ENCODE measurements around the gene CTAGE9. TPM values are rescaled to one million over a fixed set of nuclear protein-coding genes. Genes with fewer than 3 reads are reported as not detected.

CTAGE9 gene
- total RNA-seq, 1 experiment from 2014 or later: not detected

GRCh38 chr6:131682442-131682841, 28.4 kb downstream of the CTAGE9 start:
- CTCF ChIA-PET: no interaction called here
- Histone ChIP-seq H3K27ac (ENCODE audit: low read length) (no peak overlapping the region), H3K27me3 (ENCODE audit: low read length) (no peaks in the 10 kb centered on the region), H3K79me2 (ENCODE audit: low read length) (no peaks in the 10 kb centered on the region), H3K4me3 (ENCODE audit: low read length) (no peak overlapping the region), H3K4me1 (ENCODE audit: insufficient read depth, low read length) (no peaks in the 10 kb centered on the region; the same call in 1 of the 2 replicates), H2AFZ (ENCODE audit: low read length) (no peak overlapping the region), H3K9me3 (ENCODE audit: low read length) (no peaks in the 10 kb centered on the region), H3F3A (ENCODE audit: low read length, unreplicated experiment) (no peaks in the 10 kb centered on the region), H3K9me2 (replicated peaks; ENCODE audit: low read length) (no peaks in the 10 kb centered on the region), H3K4me2 (ENCODE audit: low read length) (no peak overlapping the region), H3K9ac (ENCODE audit: low read length) (no peak overlapping the region), H4K20me1 (ENCODE audit: low read length) (no peaks in the 10 kb centered on the region), H3K36me3 (ENCODE audit: low read depth, low read length) (no peaks in the 10 kb centered on the region)
- no TSS peak for BruUV-seq (replicated peaks)
- peak; percentile 70 for ATAC-seq
- intact Hi-C loops (cut with micrococcal nuclease): no loop called here
- no peak for TF ChIP-seq EZH2phosphoT487 (IDR thresholded peaks at IDR 0.05; ENCODE audit: borderline replicate concordance, low read length)
- no peak for TF ChIP-seq EZH2 (IDR thresholded peaks at IDR 0.05; ENCODE audit: low read length, unreplicated experiment)
- TF ChIP-seq, protein P1, sequence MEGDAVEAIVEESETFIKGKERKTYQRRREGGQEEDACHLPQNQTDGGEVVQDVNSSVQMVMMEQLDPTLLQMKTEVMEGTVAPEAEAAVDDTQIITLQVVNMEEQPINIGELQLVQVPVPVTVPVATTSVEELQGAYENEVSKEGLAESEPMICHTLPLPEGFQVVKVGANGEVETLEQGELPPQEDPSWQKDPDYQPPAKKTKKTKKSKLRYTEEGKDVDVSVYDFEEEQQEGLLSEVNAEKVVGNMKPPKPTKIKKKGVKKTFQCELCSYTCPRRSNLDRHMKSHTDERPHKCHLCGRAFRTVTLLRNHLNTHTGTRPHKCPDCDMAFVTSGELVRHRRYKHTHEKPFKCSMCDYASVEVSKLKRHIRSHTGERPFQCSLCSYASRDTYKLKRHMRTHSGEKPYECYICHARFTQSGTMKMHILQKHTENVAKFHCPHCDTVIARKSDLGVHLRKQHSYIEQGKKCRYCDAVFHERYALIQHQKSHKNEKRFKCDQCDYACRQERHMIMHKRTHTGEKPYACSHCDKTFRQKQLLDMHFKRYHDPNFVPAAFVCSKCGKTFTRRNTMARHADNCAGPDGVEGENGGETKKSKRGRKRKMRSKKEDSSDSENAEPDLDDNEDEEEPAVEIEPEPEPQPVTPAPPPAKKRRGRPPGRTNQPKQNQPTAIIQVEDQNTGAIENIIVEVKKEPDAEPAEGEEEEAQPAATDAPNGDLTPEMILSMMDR (conservative IDR thresholded peaks at IDR 0.05; ENCODE audit: low read depth, low read length): no peak
- POLR2A ChIA-PET (ENCODE audit: unreplicated experiment): no interaction called here
- DNase-seq: peak; percentile 38

GRCh38 chr6:131681585-131681984, 29.2 kb downstream of the CTAGE9 start:
- Histone ChIP-seq H4K20me1 (ENCODE audit: low read length) (no peaks in the 10 kb centered on the region), H3K79me2 (ENCODE audit: low read length) (no peaks in the 10 kb centered on the region), H3K4me2 (ENCODE audit: low read length) (no peak overlapping the region), H3K36me3 (ENCODE audit: low read depth, low read length) (no peaks in the 10 kb centered on the region), H2AFZ (ENCODE audit: low read length) (no peak overlapping the region), H3K4me3 (ENCODE audit: low read length) (no peak overlapping the region), H3K9me3 (ENCODE audit: low read length) (no peaks in the 10 kb centered on the region), H3K9me2 (replicated peaks; ENCODE audit: low read length) (no peaks in the 10 kb centered on the region), H3K27ac (ENCODE audit: low read length) (no peak overlapping the region), H3K4me1 (ENCODE audit: insufficient read depth, low read length) (no peaks in the 10 kb centered on the region; the same call in 1 of the 2 replicates), H3F3A (ENCODE audit: low read length, unreplicated experiment) (no peaks in the 10 kb centered on the region), H3K27me3 (ENCODE audit: low read length) (no peaks in the 10 kb centered on the region), H3K9ac (ENCODE audit: low read length) (no peak overlapping the region)
- ChIA-PET CTCF (no interaction called here), POLR2A (ENCODE audit: unreplicated experiment) (no interaction called here)
- DNase-seq (no peak), ATAC-seq (no peak)
- BruUV-seq (replicated peaks): no TSS peak
- intact Hi-C loops (cut with micrococcal nuclease): no loop called here
- no peak for TF ChIP-seq EZH2phosphoT487 (IDR thresholded peaks at IDR 0.05; ENCODE audit: borderline replicate concordance, low read length)
- TF ChIP-seq EZH2 (IDR thresholded peaks at IDR 0.05; ENCODE audit: low read length, unreplicated experiment): no peak
- TF ChIP-seq, protein P1 (conservative IDR thresholded peaks at IDR 0.05; ENCODE audit: low read depth, low read length): no peak

DNA sequence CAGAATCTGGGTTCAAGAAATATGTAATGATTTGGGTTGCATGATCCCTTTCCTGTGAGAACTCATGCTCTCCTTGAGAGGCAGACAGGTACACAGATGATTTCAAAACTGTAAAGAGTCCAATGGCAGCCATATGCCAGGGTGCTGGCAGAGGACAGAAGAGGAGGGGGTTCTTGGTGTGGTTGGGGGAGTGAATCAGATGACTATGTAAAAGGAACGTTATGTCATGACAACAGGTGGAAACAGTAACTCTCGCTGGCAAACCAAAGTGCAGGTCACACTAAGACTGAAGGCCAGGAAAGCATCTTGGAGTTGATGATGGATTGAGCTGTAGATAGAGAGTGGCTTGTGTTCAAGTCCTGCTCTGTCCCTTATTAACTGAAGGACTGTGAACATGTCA, 29.9 kb downstream of the CTAGE9 start:
- BruUV-seq (replicated peaks): no TSS peak
- POLR2A ChIA-PET (ENCODE audit: unreplicated experiment): no interaction called here

More for the DNA sequence above, 29.9 kb downstream of the CTAGE9 start:
- TF ChIP-seq, protein P1 (conservative IDR thresholded peaks at IDR 0.05; ENCODE audit: low read depth, low read length): no peak
- no peak for TF ChIP-seq EZH2 (IDR thresholded peaks at IDR 0.05; ENCODE audit: low read length, unreplicated experiment)
- no peak for TF ChIP-seq EZH2phosphoT487 (IDR thresholded peaks at IDR 0.05; ENCODE audit: borderline replicate concordance, low read length)
- no peak overlapping the region for H3K4me3 ChIP-seq (ENCODE audit: low read length)
- no peaks in the 10 kb centered on the region; the same call in 1 of the 2 replicates for H3K4me1 ChIP-seq (ENCODE audit: insufficient read depth, low read length)
- no peak overlapping the region for H3K9ac ChIP-seq (ENCODE audit: low read length)
- H4K20me1 ChIP-seq (ENCODE audit: low read length): no peaks in the 10 kb centered on the region
- DNase-seq (no peak), ATAC-seq (no peak)
- H3F3A ChIP-seq (ENCODE audit: low read length, unreplicated experiment): no peaks in the 10 kb centered on the region
- no peaks in the 10 kb centered on the region for H3K27me3 ChIP-seq (ENCODE audit: low read length)
- intact Hi-C loops (cut with micrococcal nuclease): no loop called here
- no peaks in the 10 kb centered on the region for H3K36me3 ChIP-seq (ENCODE audit: low read depth, low read length)
- H3K4me2 ChIP-seq (ENCODE audit: low read length): no peak overlapping the region
- H3K9me3 ChIP-seq (ENCODE audit: low read length): no peaks in the 10 kb centered on the region
- no peak overlapping the region for H2AFZ ChIP-seq (ENCODE audit: low read length)
- no peak overlapping the region for H3K27ac ChIP-seq (ENCODE audit: low read length)
- no peaks in the 10 kb centered on the region for H3K9me2 ChIP-seq (replicated peaks; ENCODE audit: low read length)
- no peaks in the 10 kb centered on the region for H3K79me2 ChIP-seq (ENCODE audit: low read length)
- CTCF ChIA-PET: no interaction called here
